Measurements from ENCODE around the gene NRG3. TPM values are rescaled to one million over a fixed set of nuclear protein-coding genes. Genes with fewer than 3 reads are reported as not detected.

Gene NRG3
- total and polyA plus RNA-seq, 9 donors = 0.04 to 4.5 (median 0.15) TPM; not detected in 2

- no peak overlapping the region for H3K27ac ChIP-seq
- intact Hi-C loops (cut with DNase I) = no loop called here
- H3K36me3 ChIP-seq = no peaks in the 10 kb centered on the region
- no peaks in the 10 kb centered on the region for H3K9me3 ChIP-seq
- TF ChIP-seq POLR2A (IDR thresholded peaks at IDR 0.05) (no peak), CTCF (IDR thresholded peaks at IDR 0.05) (no peak), EP300 (IDR thresholded peaks at IDR 0.05) (no peak)
- WGBS, 3 donors = 62 to 68% (median 67%) methylated on average over 1 of the region's 1 CpG
- DNase-seq = no peak
- no peaks in the 10 kb centered on the region for H3K4me1 ChIP-seq (ENCODE audit: insufficient read depth)
- H3K27me3 ChIP-seq = no peaks in the 10 kb centered on the region
- no peak overlapping the region for H3K4me3 ChIP-seq
Observed at GRCh38 chr10:82572744-82573143, 697.8 kb downstream of the NRG3 start.

- H3K27me3 ChIP-seq = no peaks in the 10 kb centered on the region
- H3K36me3 ChIP-seq = no peaks in the 10 kb centered on the region
- H3K4me1 ChIP-seq (ENCODE audit: insufficient read depth) = no peaks in the 10 kb centered on the region
- no peaks in the 10 kb centered on the region for H3K9me3 ChIP-seq
- WGBS, 3 donors = 12 to 13% (median 12%) methylated on average over 2 of the region's 2 CpGs
- H3K27ac ChIP-seq = no peak overlapping the region
- no peak for DNase-seq
- intact Hi-C loops (cut with DNase I) = no loop called here
- TF ChIP-seq EP300 (IDR thresholded peaks at IDR 0.05) (no peak), CTCF (IDR thresholded peaks at IDR 0.05) (no peak), POLR2A (IDR thresholded peaks at IDR 0.05) (no peak)
- H3K4me3 ChIP-seq = no peak overlapping the region
Observed at GRCh38 chr10:82574081-82574480, 699.1 kb downstream of the NRG3 start.

GRCh38 chr10:82575318-82575717 is 700.3 kb downstream of the NRG3 start:
- Histone ChIP-seq H3K36me3 (no peaks in the 10 kb centered on the region), H3K27ac (no peak overlapping the region), H3K9me3 (no peaks in the 10 kb centered on the region), H3K27me3 (no peaks in the 10 kb centered on the region), H3K4me3 (no peak overlapping the region), H3K4me1 (ENCODE audit: insufficient read depth) (no peaks in the 10 kb centered on the region)
- no peak for DNase-seq
- intact Hi-C loops (cut with DNase I) = no loop called here
- TF ChIP-seq POLR2A (IDR thresholded peaks at IDR 0.05) = no peak
- TF ChIP-seq EP300 (IDR thresholded peaks at IDR 0.05) = no peak
- TF ChIP-seq CTCF (IDR thresholded peaks at IDR 0.05) = no peak
- WGBS, 3 donors = 77 to 80% (median 79%) methylated on average over 3 of the region's 3 CpGs

- Histone ChIP-seq H3K9me3 (no peaks in the 10 kb centered on the region), H3K27ac (no peak overlapping the region), H3K4me3 (no peak overlapping the region), H3K36me3 (no peaks in the 10 kb centered on the region), H3K4me1 (ENCODE audit: insufficient read depth) (no peaks in the 10 kb centered on the region), H3K27me3 (no peaks in the 10 kb centered on the region)
- TF ChIP-seq EP300 (IDR thresholded peaks at IDR 0.05) = no peak
- DNase-seq = no peak
- intact Hi-C loops (cut with DNase I) = no loop called here
Observed at GRCh38 chr10:82576093-82576492, 701.1 kb downstream of the NRG3 start.

GRCh38 chr10:82581940-82582339 is 706.9 kb downstream of the NRG3 start:
- H3K4me1 ChIP-seq (ENCODE audit: insufficient read depth) = no peaks in the 10 kb centered on the region
- DNase-seq = no peak
- intact Hi-C loops (cut with DNase I) = no loop called here
- WGBS, 3 donors = 53 to 58% (median 56%) methylated on average over 3 of the region's 3 CpGs
- no peak for TF ChIP-seq EP300 (IDR thresholded peaks at IDR 0.05)
- TF ChIP-seq POLR2A (IDR thresholded peaks at IDR 0.05) = no peak
- TF ChIP-seq CTCF (IDR thresholded peaks at IDR 0.05) = no peak
- no peak overlapping the region for H3K27ac ChIP-seq
- no peaks in the 10 kb centered on the region for H3K9me3 ChIP-seq
- H3K36me3 ChIP-seq = no peaks in the 10 kb centered on the region
- no peak overlapping the region for H3K4me3 ChIP-seq
- H3K27me3 ChIP-seq = no peaks in the 10 kb centered on the region

Measured in ovary (tissue), 9 donors.